ENCODE results near the gene MARCHF3. TPM values are rescaled to one million over a fixed set of nuclear protein-coding genes. Genes with fewer than 3 reads are reported as not detected.

The MARCHF3 gene
- total and polyA plus RNA-seq, 10 of the 15 experiments (the other 5 are each of a cell fraction or from before 2014, with no cell fraction given): 3.6 to 24.1 (median 11.3) TPM

DNA sequence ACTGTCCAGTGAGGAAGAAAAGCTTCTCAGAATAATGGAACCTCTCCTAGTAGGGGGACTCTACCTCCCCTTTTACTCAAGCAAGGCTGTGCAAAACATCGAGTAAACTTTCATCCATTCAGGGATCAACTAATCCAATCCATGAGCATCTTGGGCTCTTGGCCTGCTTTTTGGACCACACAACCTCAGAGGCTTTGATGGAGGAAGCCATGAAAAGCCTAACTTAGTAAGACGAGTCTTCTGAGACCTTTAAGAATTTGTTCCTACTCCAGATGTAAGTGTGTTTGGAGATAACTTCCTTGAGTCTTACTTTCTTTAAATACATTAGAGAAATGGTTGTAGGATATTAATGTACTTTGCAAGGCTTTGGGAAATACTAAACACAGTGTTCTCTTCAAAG lies 49.1 kb downstream of the MARCHF3 start:
- H2AFZ ChIP-seq (ENCODE audit: control insufficient read depth, low read depth, low read length): no peak overlapping the region
- CTCF ChIA-PET: no interaction called here
- BruUV-seq (replicated peaks): no TSS peak
- H3K9ac ChIP-seq (ENCODE audit: control insufficient read depth, insufficient read depth, low read length): no peak overlapping the region
- H3K36me3 ChIP-seq (ENCODE audit: control insufficient read depth in 2 of 2, insufficient read depth in 2 of 2, low read length in 1 of 2): no peaks in the 10 kb centered on the region
- H4K20me1 ChIP-seq (ENCODE audit: control insufficient read depth, insufficient read depth): no peaks in the 10 kb centered on the region
- no peaks in the 10 kb centered on the region for H3K79me2 ChIP-seq (ENCODE audit: control insufficient read depth, insufficient read depth, low read length)
- no peaks in the 10 kb centered on the region for H3K9me3 ChIP-seq (replicated peaks; ENCODE audit: control insufficient read depth, insufficient read depth, low read length)
- RAD21 ChIA-PET (ENCODE audit: unreplicated experiment): no interaction called here
- intact Hi-C loops (cut with micrococcal nuclease; ENCODE audit: unreplicated experiment) (no loop called here), in situ Hi-C loops (cut with MboI) (no loop called here)
- H3K4me3 ChIP-seq: no peak overlapping the region
- FAIRE-seq (no peak), DNase-seq (ENCODE audit: low read depth, low spot score) (no peak), ATAC-seq (no peak)
- POLR2A ChIA-PET: no interaction called here
- 100% methylated on average over 2 of the region's 2 CpGs for WGBS (ENCODE audit: insufficient coverage, insufficient replicate concordance, low lambda C conversion rate, missing lambda C conversion rate)
- no peak overlapping the region for H3K4me2 ChIP-seq (ENCODE audit: control insufficient read depth, insufficient read depth)
- no peak overlapping the region for H3K27ac ChIP-seq (ENCODE audit: control insufficient read depth, insufficient read depth)
- TF ChIP-seq ZNF24 (IDR thresholded peaks at IDR 0.05) (no peak), PML (IDR thresholded peaks at IDR 0.05; ENCODE audit: low read length) (no peak), NFXL1 (IDR thresholded peaks at IDR 0.05; ENCODE audit: borderline replicate concordance) (no peak), ESRRA (IDR thresholded peaks at IDR 0.05; ENCODE audit: low read length) (no peak), SPI1 (IDR thresholded peaks at IDR 0.05; ENCODE audit: borderline replicate concordance, insufficient read depth, low read depth, low read length) (no peak), POLR2AphosphoS2 (IDR thresholded peaks at IDR 0.05; ENCODE audit: low read depth, low read length) (no peak), BHLHE40 (IDR thresholded peaks at IDR 0.05; ENCODE audit: borderline replicate concordance in 1 of 2, low read depth in 2 of 2, low read length in 1 of 2) (no peak), NFIC (IDR thresholded peaks at IDR 0.05; ENCODE audit: low read depth, low read length) (no peak), IRF4 (IDR thresholded peaks at IDR 0.05; ENCODE audit: low read depth, low read length) (no peak), PAX8 (IDR thresholded peaks at IDR 0.05) (no peak)
- TF ChIP-seq, protein P1, sequence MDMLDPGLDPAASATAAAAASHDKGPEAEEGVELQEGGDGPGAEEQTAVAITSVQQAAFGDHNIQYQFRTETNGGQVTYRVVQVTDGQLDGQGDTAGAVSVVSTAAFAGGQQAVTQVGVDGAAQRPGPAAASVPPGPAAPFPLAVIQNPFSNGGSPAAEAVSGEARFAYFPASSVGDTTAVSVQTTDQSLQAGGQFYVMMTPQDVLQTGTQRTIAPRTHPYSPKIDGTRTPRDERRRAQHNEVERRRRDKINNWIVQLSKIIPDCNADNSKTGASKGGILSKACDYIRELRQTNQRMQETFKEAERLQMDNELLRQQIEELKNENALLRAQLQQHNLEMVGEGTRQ (IDR thresholded peaks at IDR 0.05; ENCODE audit: borderline replicate concordance, low read depth, low read length): no peak
- TF ChIP-seq, protein P2, sequence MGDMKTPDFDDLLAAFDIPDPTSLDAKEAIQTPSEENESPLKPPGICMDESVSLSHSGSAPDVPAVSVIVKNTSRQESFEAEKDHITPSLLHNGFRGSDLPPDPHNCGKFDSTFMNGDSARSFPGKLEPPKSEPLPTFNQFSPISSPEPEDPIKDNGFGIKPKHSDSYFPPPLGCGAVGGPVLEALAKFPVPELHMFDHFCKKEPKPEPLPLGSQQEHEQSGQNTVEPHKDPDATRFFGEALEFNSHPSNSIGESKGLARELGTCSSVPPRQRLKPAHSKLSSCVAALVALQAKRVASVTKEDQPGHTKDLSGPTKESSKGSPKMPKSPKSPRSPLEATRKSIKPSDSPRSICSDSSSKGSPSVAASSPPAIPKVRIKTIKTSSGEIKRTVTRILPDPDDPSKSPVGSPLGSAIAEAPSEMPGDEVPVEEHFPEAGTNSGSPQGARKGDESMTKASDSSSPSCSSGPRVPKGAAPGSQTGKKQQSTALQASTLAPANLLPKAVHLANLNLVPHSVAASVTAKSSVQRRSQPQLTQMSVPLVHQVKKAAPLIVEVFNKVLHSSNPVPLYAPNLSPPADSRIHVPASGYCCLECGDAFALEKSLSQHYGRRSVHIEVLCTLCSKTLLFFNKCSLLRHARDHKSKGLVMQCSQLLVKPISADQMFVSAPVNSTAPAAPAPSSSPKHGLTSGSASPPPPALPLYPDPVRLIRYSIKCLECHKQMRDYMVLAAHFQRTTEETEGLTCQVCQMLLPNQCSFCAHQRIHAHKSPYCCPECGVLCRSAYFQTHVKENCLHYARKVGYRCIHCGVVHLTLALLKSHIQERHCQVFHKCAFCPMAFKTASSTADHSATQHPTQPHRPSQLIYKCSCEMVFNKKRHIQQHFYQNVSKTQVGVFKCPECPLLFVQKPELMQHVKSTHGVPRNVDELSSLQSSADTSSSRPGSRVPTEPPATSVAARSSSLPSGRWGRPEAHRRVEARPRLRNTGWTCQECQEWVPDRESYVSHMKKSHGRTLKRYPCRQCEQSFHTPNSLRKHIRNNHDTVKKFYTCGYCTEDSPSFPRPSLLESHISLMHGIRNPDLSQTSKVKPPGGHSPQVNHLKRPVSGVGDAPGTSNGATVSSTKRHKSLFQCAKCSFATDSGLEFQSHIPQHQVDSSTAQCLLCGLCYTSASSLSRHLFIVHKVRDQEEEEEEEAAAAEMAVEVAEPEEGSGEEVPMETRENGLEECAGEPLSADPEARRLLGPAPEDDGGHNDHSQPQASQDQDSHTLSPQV (IDR thresholded peaks at IDR 0.05): no peak
- SMC1A ChIA-PET (ENCODE audit: uncharacterized antibody, unreplicated experiment): interaction anchor here (1.0 kb wide), 1 partner anchor 131 kb away, joined by 4 read pairs; no protein-coding TSS in a partner anchor
- no peaks in the 10 kb centered on the region; the same call in 1 of the 2 replicates for H3K4me1 ChIP-seq (ENCODE audit: control insufficient read depth, insufficient read depth, low read length)
- no peaks in the 10 kb centered on the region for H3K27me3 ChIP-seq (replicated peaks in 1 of 2; ENCODE audit: control insufficient read depth in 2 of 2, insufficient read depth in 2 of 2, low read length in 1 of 2)

Data from GM12878 (cell line).